H1 (cell line): ENCODE data around the gene PGAP3. TPM values are rescaled to one million over a fixed set of nuclear protein-coding genes. Genes with fewer than 3 reads are reported as not detected.

Source experiments
- ATF3 ChIP-seq: IDR thresholded peaks from 2 replicates; pipeline ENCODE4 v1.6.1; 2011; ENCODE audit warnings: low read depth, mild to moderate bottlenecking, low read length; ENCODE audit not compliant: insufficient read depth
- CTBP2 ChIP-seq: IDR thresholded peaks from 2 replicates; pipeline ENCODE4 v1.7.0; 2011; ENCODE audit warnings: borderline replicate concordance, mild to moderate bottlenecking, moderate library complexity, mixed read lengths, low read length; ENCODE audit not compliant: insufficient read depth, insufficient read length
- E2F6 ChIP-seq: IDR thresholded peaks from 2 replicates; pipeline ENCODE4 v1.6.1; 2012; ENCODE audit warnings: inconsistent platforms
- EGR1 ChIP-seq: IDR thresholded peaks from 2 replicates; pipeline ENCODE4 v1.6.1; 2011; ENCODE audit warnings: low read depth, low read length, borderline replicate concordance
- FOSL1 ChIP-seq: IDR thresholded peaks from 2 replicates; pipeline ENCODE4 v1.6.1; 2011; ENCODE audit warnings: mild to moderate bottlenecking, low read depth, low read length, moderate library complexity; ENCODE audit not compliant: insufficient read depth
- HDAC2 ChIP-seq, 2 experiments: fragments of 300-600 bp in 1 of 2; sonication (generic) in 1 of 2; IDR thresholded peaks; 2 replicates each; pipeline ENCODE4 v1.6.1; 2011 to 2012; ENCODE audit warnings: low read depth in 2 of 2, low read length in 2 of 2, mild to moderate bottlenecking in 2 of 2, moderate library complexity in 2 of 2, borderline replicate concordance in 1 of 2, inconsistent platforms in 1 of 2
- SAP30 ChIP-seq: fragments of 300-600 bp; sonication (generic); IDR thresholded peaks from 2 replicates; pipeline ENCODE4 v1.7.1; 2012; ENCODE audit warnings: low read length, moderate library complexity, mild to moderate bottlenecking, inconsistent platforms; ENCODE audit not compliant: insufficient read depth, insufficient replicate concordance
- SRF ChIP-seq: IDR thresholded peaks from 2 replicates; pipeline ENCODE4 v1.6.1; 2011; ENCODE audit warnings: mild to moderate bottlenecking, low read depth, low read length, moderate library complexity
- polyA plus RNA-seq, 7 experiments: library from polyadenylated mRNA; depleted of rRNA in 3 of 7; stranded (reverse) in 5 of 7; unstranded in 2 of 7; fragments of >200 nt in 5 of 7; fragments of 200-250 nt in 2 of 7; gene quantifications; 1 replicate in 5 of 7; 2 replicates in 1 of 7; 4 replicates in 1 of 7; pipeline versions ENCODE4 v1.2.1 to v1.2.3, GENCODE V29; 2011 to 2013; ENCODE audit warnings: missing spikeins in 2 of 7, mixed read lengths in 2 of 7
- total RNA-seq: library from RNA; stranded (reverse); fragmentation: NEBNext Ultra II Directional; extraction: Animal tissue kit (Norgen Biotek cat#: 25700); gene quantifications from 2 replicates; pipeline ENCODE4 v1.2.1, GENCODE V29; 2021
- TF ChIP-seq, protein P1 (sequence below): fragments of 300-600 bp; sonication (generic); IDR thresholded peaks from 2 replicates; pipeline ENCODE4 v1.7.1; 2012; ENCODE audit warnings: low read length, moderate library complexity, mild to moderate bottlenecking, inconsistent platforms; ENCODE audit not compliant: insufficient replicate concordance

PGAP3 gene
- total and polyA plus RNA-seq, 2 of the 8 experiments (the other 6 are each of a cell fraction or from before 2014, with no cell fraction given) = 21.0 to 30.7 TPM

DNA sequence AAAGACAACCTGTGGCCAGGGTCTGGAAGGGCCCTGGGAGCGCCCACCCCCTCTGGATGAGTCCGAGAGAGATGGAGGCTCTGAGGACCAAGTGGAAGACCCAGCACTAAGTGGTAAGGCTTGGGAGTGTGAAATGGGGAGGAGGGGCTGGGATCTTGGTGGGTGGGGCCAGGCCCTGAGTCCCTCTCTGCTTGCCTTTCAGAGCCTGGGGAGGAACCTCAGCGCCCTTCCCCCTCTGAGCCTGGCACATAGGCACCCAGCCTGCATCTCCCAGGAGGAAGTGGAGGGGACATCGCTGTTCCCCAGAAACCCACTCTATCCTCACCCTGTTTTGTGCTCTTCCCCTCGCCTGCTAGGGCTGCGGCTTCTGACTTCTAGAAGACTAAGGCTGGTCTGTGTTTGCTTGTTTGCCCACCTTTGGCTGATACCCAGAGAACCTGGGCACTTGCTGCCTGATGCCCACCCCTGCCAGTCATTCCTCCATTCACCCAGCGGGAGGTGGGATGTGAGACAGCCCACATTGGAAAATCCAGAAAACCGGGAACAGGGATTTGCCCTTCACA lies 52.2 kb downstream of the PGAP3 start (continued):
- TF ChIP-seq, protein P1, sequence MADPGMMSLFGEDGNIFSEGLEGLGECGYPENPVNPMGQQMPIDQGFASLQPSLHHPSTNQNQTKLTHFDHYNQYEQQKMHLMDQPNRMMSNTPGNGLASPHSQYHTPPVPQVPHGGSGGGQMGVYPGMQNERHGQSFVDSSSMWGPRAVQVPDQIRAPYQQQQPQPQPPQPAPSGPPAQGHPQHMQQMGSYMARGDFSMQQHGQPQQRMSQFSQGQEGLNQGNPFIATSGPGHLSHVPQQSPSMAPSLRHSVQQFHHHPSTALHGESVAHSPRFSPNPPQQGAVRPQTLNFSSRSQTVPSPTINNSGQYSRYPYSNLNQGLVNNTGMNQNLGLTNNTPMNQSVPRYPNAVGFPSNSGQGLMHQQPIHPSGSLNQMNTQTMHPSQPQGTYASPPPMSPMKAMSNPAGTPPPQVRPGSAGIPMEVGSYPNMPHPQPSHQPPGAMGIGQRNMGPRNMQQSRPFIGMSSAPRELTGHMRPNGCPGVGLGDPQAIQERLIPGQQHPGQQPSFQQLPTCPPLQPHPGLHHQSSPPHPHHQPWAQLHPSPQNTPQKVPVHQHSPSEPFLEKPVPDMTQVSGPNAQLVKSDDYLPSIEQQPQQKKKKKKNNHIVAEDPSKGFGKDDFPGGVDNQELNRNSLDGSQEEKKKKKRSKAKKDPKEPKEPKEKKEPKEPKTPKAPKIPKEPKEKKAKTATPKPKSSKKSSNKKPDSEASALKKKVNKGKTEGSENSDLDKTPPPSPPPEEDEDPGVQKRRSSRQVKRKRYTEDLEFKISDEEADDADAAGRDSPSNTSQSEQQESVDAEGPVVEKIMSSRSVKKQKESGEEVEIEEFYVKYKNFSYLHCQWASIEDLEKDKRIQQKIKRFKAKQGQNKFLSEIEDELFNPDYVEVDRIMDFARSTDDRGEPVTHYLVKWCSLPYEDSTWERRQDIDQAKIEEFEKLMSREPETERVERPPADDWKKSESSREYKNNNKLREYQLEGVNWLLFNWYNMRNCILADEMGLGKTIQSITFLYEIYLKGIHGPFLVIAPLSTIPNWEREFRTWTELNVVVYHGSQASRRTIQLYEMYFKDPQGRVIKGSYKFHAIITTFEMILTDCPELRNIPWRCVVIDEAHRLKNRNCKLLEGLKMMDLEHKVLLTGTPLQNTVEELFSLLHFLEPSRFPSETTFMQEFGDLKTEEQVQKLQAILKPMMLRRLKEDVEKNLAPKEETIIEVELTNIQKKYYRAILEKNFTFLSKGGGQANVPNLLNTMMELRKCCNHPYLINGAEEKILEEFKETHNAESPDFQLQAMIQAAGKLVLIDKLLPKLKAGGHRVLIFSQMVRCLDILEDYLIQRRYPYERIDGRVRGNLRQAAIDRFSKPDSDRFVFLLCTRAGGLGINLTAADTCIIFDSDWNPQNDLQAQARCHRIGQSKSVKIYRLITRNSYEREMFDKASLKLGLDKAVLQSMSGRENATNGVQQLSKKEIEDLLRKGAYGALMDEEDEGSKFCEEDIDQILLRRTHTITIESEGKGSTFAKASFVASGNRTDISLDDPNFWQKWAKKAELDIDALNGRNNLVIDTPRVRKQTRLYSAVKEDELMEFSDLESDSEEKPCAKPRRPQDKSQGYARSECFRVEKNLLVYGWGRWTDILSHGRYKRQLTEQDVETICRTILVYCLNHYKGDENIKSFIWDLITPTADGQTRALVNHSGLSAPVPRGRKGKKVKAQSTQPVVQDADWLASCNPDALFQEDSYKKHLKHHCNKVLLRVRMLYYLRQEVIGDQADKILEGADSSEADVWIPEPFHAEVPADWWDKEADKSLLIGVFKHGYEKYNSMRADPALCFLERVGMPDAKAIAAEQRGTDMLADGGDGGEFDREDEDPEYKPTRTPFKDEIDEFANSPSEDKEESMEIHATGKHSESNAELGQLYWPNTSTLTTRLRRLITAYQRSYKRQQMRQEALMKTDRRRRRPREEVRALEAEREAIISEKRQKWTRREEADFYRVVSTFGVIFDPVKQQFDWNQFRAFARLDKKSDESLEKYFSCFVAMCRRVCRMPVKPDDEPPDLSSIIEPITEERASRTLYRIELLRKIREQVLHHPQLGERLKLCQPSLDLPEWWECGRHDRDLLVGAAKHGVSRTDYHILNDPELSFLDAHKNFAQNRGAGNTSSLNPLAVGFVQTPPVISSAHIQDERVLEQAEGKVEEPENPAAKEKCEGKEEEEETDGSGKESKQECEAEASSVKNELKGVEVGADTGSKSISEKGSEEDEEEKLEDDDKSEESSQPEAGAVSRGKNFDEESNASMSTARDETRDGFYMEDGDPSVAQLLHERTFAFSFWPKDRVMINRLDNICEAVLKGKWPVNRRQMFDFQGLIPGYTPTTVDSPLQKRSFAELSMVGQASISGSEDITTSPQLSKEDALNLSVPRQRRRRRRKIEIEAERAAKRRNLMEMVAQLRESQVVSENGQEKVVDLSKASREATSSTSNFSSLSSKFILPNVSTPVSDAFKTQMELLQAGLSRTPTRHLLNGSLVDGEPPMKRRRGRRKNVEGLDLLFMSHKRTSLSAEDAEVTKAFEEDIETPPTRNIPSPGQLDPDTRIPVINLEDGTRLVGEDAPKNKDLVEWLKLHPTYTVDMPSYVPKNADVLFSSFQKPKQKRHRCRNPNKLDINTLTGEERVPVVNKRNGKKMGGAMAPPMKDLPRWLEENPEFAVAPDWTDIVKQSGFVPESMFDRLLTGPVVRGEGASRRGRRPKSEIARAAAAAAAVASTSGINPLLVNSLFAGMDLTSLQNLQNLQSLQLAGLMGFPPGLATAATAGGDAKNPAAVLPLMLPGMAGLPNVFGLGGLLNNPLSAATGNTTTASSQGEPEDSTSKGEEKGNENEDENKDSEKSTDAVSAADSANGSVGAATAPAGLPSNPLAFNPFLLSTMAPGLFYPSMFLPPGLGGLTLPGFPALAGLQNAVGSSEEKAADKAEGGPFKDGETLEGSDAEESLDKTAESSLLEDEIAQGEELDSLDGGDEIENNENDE = no peak
- TF ChIP-seq EGR1 (no peak), E2F6 (no peak), FOSL1 (no peak), HDAC2 (IDR thresholded peaks at IDR 0.05; ENCODE audit: borderline replicate concordance in 1 of 2, low read depth in 2 of 2, low read length in 2 of 2) (no peak), SAP30 (no peak), SRF (no peak), ATF3 (no peak), CTBP2 (no peak)
